Activated CD8-positive, alpha-beta T cell treated with anti-CD3 and anti-CD28 coated beads for 36 hours (primary cell): ENCODE results near the gene PNMA8C. TPM values are rescaled to one million over a fixed set of nuclear protein-coding genes. Genes with fewer than 3 reads are reported as not detected.
"Not testable (repeated sequence)": the region's sequence is repeated elsewhere in the genome, so short reads cannot be mapped to it uniquely, and the experiment has no call there.

Source experiments
- ATAC-seq: fragments of 200-7000 bp; cut with Tn5 transposase; one replicate; pipeline ENCODE4 v1.10.0; 2021; ENCODE audit warnings: mild to moderate bottlenecking, moderate library complexity
- CTCF ChIA-PET: fragments of 350-600 bp; sonication (Branson Sonifier 250); formaldehyde crosslinking; loops from one replicate; lab custom pipeline; 2021; ENCODE audit warnings: antibody characterized with exemption; lab: Charles Lee
- POLR2A ChIA-PET: fragments of 350-600 bp; sonication (Branson Sonifier 250); formaldehyde crosslinking; loops from one replicate; lab custom pipeline; 2021; ENCODE audit warnings: antibody characterized with exemption; lab: Charles Lee
- DNase-seq: peaks from one replicate; pipeline ENCODE4 v3.0.0-alpha.2; 2020
- H3K27ac Mint-ChIP-seq: one replicate; pipeline ENCODE4 v1.8.0; 2021; ENCODE audit warnings: mild to moderate bottlenecking, mixed read lengths
- H3K27me3 Mint-ChIP-seq: one replicate; pipeline ENCODE4 v1.8.0; 2021; ENCODE audit warnings: mixed read lengths
- H3K36me3 Mint-ChIP-seq: one replicate; pipeline ENCODE4 v1.8.0; 2021; ENCODE audit warnings: low read depth, mixed read lengths
- H3K4me1 Mint-ChIP-seq: one replicate; pipeline ENCODE4 v1.8.0; 2021; ENCODE audit warnings: low read depth, mixed read lengths
- H3K4me3 Mint-ChIP-seq: one replicate; pipeline ENCODE4 v1.8.0; 2021; ENCODE audit warnings: mild to moderate bottlenecking, moderate library complexity, mixed read lengths
- H3K9me3 Mint-ChIP-seq: one replicate; pipeline ENCODE4 v1.8.0; 2021; ENCODE audit warnings: mixed read lengths
- intact Hi-C: fragments of 100-400 bp; cut with micrococcal nuclease; formaldehyde crosslinking; loops from one replicate; pipeline ENCODE4 v1.10.0; 2022
- total RNA-seq, 2 experiments: library from RNA; stranded (reverse); gene quantifications; one replicate each; pipeline ENCODE4 v1.2.3, GENCODE V29; 2021
- TF ChIP-seq, protein P1 (sequence below): fragments of 200-600 bp; IDR thresholded peaks from one replicate; pipeline ENCODE4 v1.8.0; 2022; ENCODE audit warnings: antibody characterized with exemption, mild to moderate bottlenecking

Gene PNMA8C
- total RNA-seq, 2 experiments from 2014 or later: not detected

DNA sequence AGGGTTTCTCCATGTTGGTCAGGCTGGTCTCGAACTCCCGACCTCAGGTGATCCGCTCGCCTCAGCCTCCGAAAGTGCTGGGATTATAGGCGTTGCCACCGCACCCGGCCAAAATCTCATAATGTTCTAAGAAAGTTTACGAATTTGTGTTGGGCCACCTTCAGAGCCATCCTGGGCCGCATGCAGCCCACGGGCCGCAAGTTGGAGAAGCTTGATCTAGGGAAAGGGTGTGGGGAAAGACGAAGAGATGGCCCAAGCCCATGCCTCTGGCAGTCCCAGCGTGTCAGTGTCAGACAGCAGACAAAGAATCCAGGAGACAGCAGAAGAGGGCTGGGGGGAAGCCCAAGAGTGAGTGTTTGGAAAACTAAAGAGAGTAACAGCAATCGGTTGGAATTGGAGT is 17.3 kb upstream of the PNMA8C start:
- ChIA-PET POLR2A (no interaction called here), CTCF (interaction anchor here (1.2 kb wide), 1 partner anchor 12 kb away, joined by 3 read pairs; no protein-coding TSS in a partner anchor)
- intact Hi-C loops: no loop called here
- no peak for ATAC-seq
- Mint-ChIP-seq H3K36me3 (peaks cover 1% of the 10 kb centered on the region), H3K9me3 (peaks cover 8% of the 10 kb centered on the region), H3K27me3 (peaks cover 10% of the 10 kb centered on the region), H3K27ac (no peak overlapping the region), H3K4me3 (no peak overlapping the region), H3K4me1 (no peaks in the 10 kb centered on the region)
- no peak for DNase-seq
- TF ChIP-seq, protein P1, sequence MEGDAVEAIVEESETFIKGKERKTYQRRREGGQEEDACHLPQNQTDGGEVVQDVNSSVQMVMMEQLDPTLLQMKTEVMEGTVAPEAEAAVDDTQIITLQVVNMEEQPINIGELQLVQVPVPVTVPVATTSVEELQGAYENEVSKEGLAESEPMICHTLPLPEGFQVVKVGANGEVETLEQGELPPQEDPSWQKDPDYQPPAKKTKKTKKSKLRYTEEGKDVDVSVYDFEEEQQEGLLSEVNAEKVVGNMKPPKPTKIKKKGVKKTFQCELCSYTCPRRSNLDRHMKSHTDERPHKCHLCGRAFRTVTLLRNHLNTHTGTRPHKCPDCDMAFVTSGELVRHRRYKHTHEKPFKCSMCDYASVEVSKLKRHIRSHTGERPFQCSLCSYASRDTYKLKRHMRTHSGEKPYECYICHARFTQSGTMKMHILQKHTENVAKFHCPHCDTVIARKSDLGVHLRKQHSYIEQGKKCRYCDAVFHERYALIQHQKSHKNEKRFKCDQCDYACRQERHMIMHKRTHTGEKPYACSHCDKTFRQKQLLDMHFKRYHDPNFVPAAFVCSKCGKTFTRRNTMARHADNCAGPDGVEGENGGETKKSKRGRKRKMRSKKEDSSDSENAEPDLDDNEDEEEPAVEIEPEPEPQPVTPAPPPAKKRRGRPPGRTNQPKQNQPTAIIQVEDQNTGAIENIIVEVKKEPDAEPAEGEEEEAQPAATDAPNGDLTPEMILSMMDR: no peak

DNA sequence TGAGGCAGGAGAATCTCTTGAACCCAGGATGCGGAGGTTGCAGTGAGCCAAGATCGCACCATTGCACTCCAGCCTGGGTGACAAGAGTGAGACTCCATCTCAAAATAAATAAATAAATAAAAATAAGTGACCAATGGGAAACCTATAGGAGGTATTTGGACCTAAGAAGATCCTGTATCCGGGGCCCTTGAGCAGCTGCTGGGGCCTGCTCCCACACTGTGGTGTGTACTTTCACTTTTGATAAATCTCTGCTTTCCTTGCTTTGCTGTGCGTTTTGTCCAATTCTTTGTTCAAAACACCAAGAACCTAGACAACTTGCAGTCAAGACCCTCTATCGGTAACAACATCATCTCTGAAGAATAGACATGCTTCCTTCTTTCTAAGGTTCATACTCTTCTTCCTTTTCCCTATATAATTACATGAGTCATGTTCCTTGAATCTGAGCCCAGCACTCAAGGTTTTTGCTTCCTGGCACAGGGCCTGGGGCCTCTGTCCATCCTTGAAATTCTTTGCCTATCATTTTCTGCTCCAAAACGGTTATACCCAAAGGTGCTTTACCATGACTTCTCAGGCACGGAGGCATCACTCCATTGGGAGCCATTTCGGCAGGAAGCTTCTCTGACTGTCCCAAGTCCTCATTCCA is 14.2 kb upstream of the PNMA8C start:
- DNase-seq (no peak), ATAC-seq (no peak)
- intact Hi-C loops: no loop called here
- H3K9me3 Mint-ChIP-seq: no peaks in the 10 kb centered on the region
- CTCF ChIA-PET: no interaction called here
- no peak overlapping the region for H3K27ac Mint-ChIP-seq
- no peak overlapping the region for H3K4me3 Mint-ChIP-seq
- POLR2A ChIA-PET: no interaction called here
- TF ChIP-seq, protein P1: no peak
- peaks cover 6% of the 10 kb centered on the region for H3K27me3 Mint-ChIP-seq
- H3K4me1 Mint-ChIP-seq: no peaks in the 10 kb centered on the region
- no peaks in the 10 kb centered on the region for H3K36me3 Mint-ChIP-seq

DNA sequence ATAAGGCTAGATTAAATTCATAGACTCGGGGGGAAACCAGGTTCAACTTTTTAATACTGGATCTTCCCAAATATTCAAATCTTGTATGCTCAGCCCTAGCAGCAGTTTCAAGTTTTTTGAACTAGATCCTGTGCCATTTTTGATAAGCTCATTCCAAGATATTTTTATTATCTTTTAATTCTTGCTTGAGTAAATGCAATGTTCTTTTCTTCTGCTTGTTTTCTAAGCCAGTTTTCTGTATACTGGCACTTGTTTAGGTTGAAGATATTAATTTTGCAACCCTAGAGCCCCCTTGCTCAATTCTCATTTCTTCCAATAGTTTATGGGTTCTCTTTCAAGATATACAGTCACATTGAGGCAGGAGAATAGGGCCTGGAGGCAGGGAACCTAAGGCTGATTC is 13.1 kb upstream of the PNMA8C start:
- no peak overlapping the region for H3K4me3 Mint-ChIP-seq
- intact Hi-C loops: no loop called here
- POLR2A ChIA-PET: no interaction called here
- no peaks in the 10 kb centered on the region for H3K36me3 Mint-ChIP-seq
- H3K4me1 Mint-ChIP-seq: no peaks in the 10 kb centered on the region
- H3K9me3 Mint-ChIP-seq: no peaks in the 10 kb centered on the region
- peaks cover 6% of the 10 kb centered on the region for H3K27me3 Mint-ChIP-seq
- ATAC-seq: no peak
- CTCF ChIA-PET: no interaction called here
- TF ChIP-seq, protein P1: no peak
- no peak overlapping the region for H3K27ac Mint-ChIP-seq
- no peak for DNase-seq

DNA sequence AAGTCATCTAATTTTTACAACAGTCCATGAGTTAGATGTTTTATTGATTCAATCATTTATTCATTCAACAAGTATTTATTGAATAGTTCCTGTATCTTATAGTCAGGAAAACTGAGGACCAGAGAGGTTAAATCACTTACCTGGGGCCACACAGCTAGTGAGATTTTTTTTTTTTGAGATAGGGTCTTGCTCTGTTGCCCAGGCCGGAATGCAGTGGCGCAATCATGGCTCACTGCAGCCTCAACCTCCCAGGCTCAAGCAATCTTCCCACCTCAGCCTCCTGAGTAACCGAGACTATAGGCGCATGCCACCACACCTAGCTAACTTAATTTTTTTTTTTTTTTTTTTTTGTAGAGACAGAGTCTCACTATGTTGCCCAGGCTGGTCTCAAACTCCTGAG is 7.0 kb upstream of the PNMA8C start:
- intact Hi-C loops, H3K4me3 Mint-ChIP-seq, DNase-seq, H3K36me3 Mint-ChIP-seq, POLR2A ChIA-PET, H3K9me3 Mint-ChIP-seq, H3K4me1 Mint-ChIP-seq, H3K27ac Mint-ChIP-seq, ATAC-seq, CTCF ChIA-PET: not testable (repeated sequence)
- peaks cover 25% of the 10 kb centered on the region for H3K27me3 Mint-ChIP-seq

DNA sequence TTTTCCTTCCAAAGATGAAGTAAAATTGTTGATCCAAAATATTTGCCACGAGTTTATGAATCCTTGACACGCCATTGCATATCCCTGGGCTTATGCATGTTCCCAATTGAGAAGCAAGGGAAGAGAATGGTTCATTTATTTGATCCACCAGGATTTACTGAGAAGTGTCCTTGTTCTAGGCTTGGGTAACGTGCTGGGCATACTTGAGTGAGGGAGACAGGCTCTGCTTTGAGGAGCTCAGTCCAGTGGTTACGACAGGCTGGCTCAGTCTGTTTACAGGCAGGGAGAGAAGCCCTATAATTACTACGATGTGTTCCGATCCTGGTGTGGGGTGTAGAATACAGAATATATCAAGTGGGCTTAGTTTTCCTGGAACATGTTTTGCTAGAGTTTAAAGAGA is 6.3 kb upstream of the PNMA8C start:
- Mint-ChIP-seq H3K4me1 (no peaks in the 10 kb centered on the region), H3K9me3 (no peaks in the 10 kb centered on the region), H3K27me3 (peaks cover 32% of the 10 kb centered on the region), H3K36me3 (no peaks in the 10 kb centered on the region), H3K4me3 (no peak overlapping the region), H3K27ac (no peak overlapping the region)
- POLR2A ChIA-PET: no interaction called here
- CTCF ChIA-PET: no interaction called here
- TF ChIP-seq, protein P1: no peak
- DNase-seq (no peak), ATAC-seq (no peak)
- intact Hi-C loops: no loop called here

DNA sequence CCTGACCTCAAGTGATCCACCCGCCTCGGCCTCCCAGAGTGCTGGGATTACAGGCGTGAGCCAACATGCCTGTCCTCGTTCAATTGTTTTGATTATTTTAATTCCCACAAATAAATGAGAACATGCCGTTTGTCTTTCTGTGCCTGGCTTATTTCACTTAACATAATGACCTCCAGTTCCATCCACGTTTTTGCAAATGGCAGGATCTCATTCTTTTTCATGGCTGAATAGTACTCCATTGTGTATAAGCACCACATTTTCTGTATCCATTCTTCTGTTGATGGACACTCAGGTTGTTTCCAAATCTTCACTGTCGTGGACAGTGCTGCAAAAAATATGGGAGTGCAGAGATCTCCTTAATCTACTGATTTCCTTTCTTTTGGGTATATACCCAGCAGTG is 4.7 kb upstream of the PNMA8C start:
- intact Hi-C loops, H3K9me3 Mint-ChIP-seq, CTCF ChIA-PET, H3K27ac Mint-ChIP-seq, H3K4me1 Mint-ChIP-seq, ATAC-seq, DNase-seq, H3K4me3 Mint-ChIP-seq, H3K36me3 Mint-ChIP-seq: not testable (repeated sequence)
- POLR2A ChIA-PET: interaction anchor here (0.7 kb wide), 1 partner anchor 18 kb away, joined by 3 read pairs; no protein-coding TSS in a partner anchor
- H3K27me3 Mint-ChIP-seq: peaks cover 43% of the 10 kb centered on the region
